ENCODE measurements around the gene CD9.
A peak's percentile ranks its signal among the peaks of the same experiment; 100 is the strongest.

CD9 gene

GRCh38 chr12:6214633-6215032 lies 14.4 kb downstream of the CD9 start:
- no peak overlapping the region for H3K4me3 ChIP-seq (ENCODE audit: low read depth, low read length)
- TF ChIP-seq CTCF (IDR thresholded peaks at IDR 0.05; ENCODE audit: low read depth, low read length) = no peak
- in situ Hi-C loops (cut with HindIII; ENCODE audit: low sequenced_read_pairs) = no loop called here
- DNase-seq (ENCODE audit: low read depth, low spot score) = no peak

GRCh38 chr12:6215120-6215807 lies 15.1 kb downstream of the CD9 start:
- in situ Hi-C loops (cut with HindIII; ENCODE audit: low sequenced_read_pairs) = no loop called here
- no peak overlapping the region for H3K4me3 ChIP-seq (ENCODE audit: low read depth, low read length)
- no peak for DNase-seq (ENCODE audit: low read depth, low spot score)
- no peak for TF ChIP-seq CTCF (IDR thresholded peaks at IDR 0.05; ENCODE audit: low read depth, low read length)

- TF ChIP-seq CTCF (IDR thresholded peaks at IDR 0.05; ENCODE audit: low read depth, low read length) = no peak
- in situ Hi-C loops (cut with HindIII; ENCODE audit: low sequenced_read_pairs) = no loop called here
- DNase-seq (ENCODE audit: low read depth, low spot score) = peak; percentile 92
- H3K4me3 ChIP-seq (ENCODE audit: low read depth, low read length) = no peak overlapping the region
Observed at GRCh38 chr12:6215932-6216494, 15.8 kb downstream of the CD9 start.

GRCh38 chr12:6216581-6216980 lies 16.4 kb downstream of the CD9 start:
- no peak for DNase-seq (ENCODE audit: low read depth, low spot score)
- in situ Hi-C loops (cut with HindIII; ENCODE audit: low sequenced_read_pairs) = no loop called here
- TF ChIP-seq CTCF (IDR thresholded peaks at IDR 0.05; ENCODE audit: low read depth, low read length) = no peak
- H3K4me3 ChIP-seq (ENCODE audit: low read depth, low read length) = no peak overlapping the region

- no peak for TF ChIP-seq CTCF (IDR thresholded peaks at IDR 0.05; ENCODE audit: low read depth, low read length)
- in situ Hi-C loops (cut with HindIII; ENCODE audit: low sequenced_read_pairs) = no loop called here
Observed at GRCh38 chr12:6218347-6218925, 18.2 kb downstream of the CD9 start.

GRCh38 chr12:6219980-6220379 lies 19.8 kb downstream of the CD9 start:
- DNase-seq (ENCODE audit: low read depth, low spot score) = no peak
- in situ Hi-C loops (cut with HindIII; ENCODE audit: low sequenced_read_pairs) = no loop called here
- TF ChIP-seq CTCF (IDR thresholded peaks at IDR 0.05; ENCODE audit: low read depth, low read length) = no peak
- H3K4me3 ChIP-seq (ENCODE audit: low read depth, low read length) = no peak overlapping the region

More at GRCh38 chr12:6218347-6218925, 18.2 kb downstream of the CD9 start:
- no peak overlapping the region for H3K4me3 ChIP-seq (ENCODE audit: low read depth, low read length)
- no peak for DNase-seq (ENCODE audit: low read depth, low spot score)

All from astrocyte of the spinal cord (primary cell).